GM12891 (cell line): ENCODE measurements around the gene ZNF791.

Source experiments
- DNase-seq: peaks from one replicate; pipeline ENCODE4 v3.0.0; 2011; ENCODE audit warnings: low spot score; ENCODE audit not compliant: insufficient read length
- FAIRE-seq: peaks from 2 replicates; lab custom pipeline; 2011; peaks lifted over from hg19 to GRCh38; lab: Jason Lieb, UNC
- PAX5 ChIP-seq: IDR thresholded peaks from 2 replicates; pipeline ENCODE4 v1.6.1; 2011; ENCODE audit warnings: low read length, moderate library complexity, mild to moderate bottlenecking; ENCODE audit not compliant: insufficient read depth, severe bottlenecking
- POLR2A ChIP-seq: IDR thresholded peaks from 2 replicates; pipeline ENCODE4 v1.6.1; 2011; ENCODE audit warnings: low read depth, low read length, control low read depth
- POLR2AphosphoS5 ChIP-seq: IDR thresholded peaks from 2 replicates; pipeline ENCODE4 v1.6.1; 2011; ENCODE audit warnings: low read depth, low read length, control low read depth
- POU2F2 ChIP-seq: IDR thresholded peaks from 2 replicates; pipeline ENCODE4 v1.6.1; 2011; ENCODE audit warnings: low read depth, mild to moderate bottlenecking, control low read depth, low read length, moderate library complexity
- SPI1 ChIP-seq: IDR thresholded peaks from 2 replicates; pipeline ENCODE4 v1.6.1; 2011; ENCODE audit warnings: low read depth, low read length, control low read depth
- TAF1 ChIP-seq: IDR thresholded peaks from 2 replicates; pipeline ENCODE4 v1.6.1; 2011; ENCODE audit warnings: low read depth, low read length, control low read depth

ZNF791 gene

GRCh38 chr19:12665671-12666264 lies 55.0 kb downstream of the ZNF791 start:
- FAIRE-seq = no peak
- TF ChIP-seq TAF1 (no peak; the same call in 1 of the 2 replicates), POLR2A (no peak), SPI1 (no peak), PAX5 (no peak), POLR2AphosphoS5 (no peak), POU2F2 (no peak)

GRCh38 chr19:12666265-12667048 lies 55.7 kb downstream of the ZNF791 start, which contains the start of the genes MAN2B1 and WDR83:
Gene MAN2B1, minus strand, starts transcription at chr19:12666742. Its CDS starts 41 bp downstream, at chr19:12666701.
Gene WDR83, plus strand, starts transcription at chr19:12666807. Its CDS starts 2,984 bp downstream, at chr19:12669791.
- TF ChIP-seq SPI1 (no peak), TAF1 (peak; percentile 10; the same call in 1 of the 2 replicates), POU2F2 (no peak), PAX5 (no peak), POLR2AphosphoS5 (peak; percentile 17; the same call in 1 of the 2 replicates), POLR2A (peak; percentile 43; the same call in 1 of the 2 replicates)
- FAIRE-seq = no peak

More at GRCh38 chr19:12665671-12666264, 55.0 kb downstream of the ZNF791 start:
- no peak for DNase-seq

GRCh38 chr19:12667731-12668302 lies 57.1 kb downstream of the ZNF791 start:
- no peak for FAIRE-seq
- TF ChIP-seq PAX5 = no peak
- TF ChIP-seq POLR2A = no peak
- TF ChIP-seq POLR2AphosphoS5 = no peak
- no peak for TF ChIP-seq POU2F2
- TF ChIP-seq SPI1 = no peak
- no peak for TF ChIP-seq TAF1
- DNase-seq = no peak

More at GRCh38 chr19:12666265-12667048, 55.7 kb downstream of the ZNF791 start, which contains the start of the genes MAN2B1 and WDR83:
- peak; percentile 89 for DNase-seq

- no peak for DNase-seq
- FAIRE-seq = no peak
- TF ChIP-seq POLR2AphosphoS5 = no peak
- TF ChIP-seq PAX5 = no peak
- no peak for TF ChIP-seq TAF1
- no peak for TF ChIP-seq POU2F2
Observed at GRCh38 chr19:12668346-12668745, 57.6 kb downstream of the ZNF791 start.

- no peak for DNase-seq
- TF ChIP-seq POLR2AphosphoS5 (no peak), POLR2A (no peak), PAX5 (no peak), TAF1 (no peak), SPI1 (no peak), POU2F2 (no peak)
- FAIRE-seq = peak; percentile 50
Observed at GRCh38 chr19:12668932-12669269, 58.2 kb downstream of the ZNF791 start.

GRCh38 chr19:12669270-12670158 lies 58.8 kb downstream of the ZNF791 start:
- TF ChIP-seq POLR2A = peak; percentile 83
- TF ChIP-seq PAX5 = no peak
- peak; percentile 17; the same call in 1 of the 2 replicates for TF ChIP-seq SPI1
- TF ChIP-seq TAF1 = peak; percentile 64; the same call in 1 of the 2 replicates
- peak; percentile 75; the same call in 1 of the 2 replicates for TF ChIP-seq POLR2AphosphoS5
- peak; percentile 70 for TF ChIP-seq POU2F2
- DNase-seq (no peak), FAIRE-seq (peak; percentile 96)

GRCh38 chr19:12670159-12670928 lies 59.6 kb downstream of the ZNF791 start:
- no peak for FAIRE-seq
- no peak for TF ChIP-seq TAF1
- TF ChIP-seq POU2F2 = peak; percentile 9; the same call in 1 of the 2 replicates
- DNase-seq = no peak

GRCh38 chr19:12672744-12673143 lies 62.0 kb downstream of the ZNF791 start:
- DNase-seq (no peak), FAIRE-seq (no peak)
- no peak for TF ChIP-seq SPI1
- no peak for TF ChIP-seq PAX5
- TF ChIP-seq TAF1 = no peak
- TF ChIP-seq POLR2A = peak; percentile 23; the same call in 1 of the 2 replicates
- no peak for TF ChIP-seq POU2F2
- TF ChIP-seq POLR2AphosphoS5 = 0 out of 2 replicates have a peak, but pooled peaks have one; percentile 18
